HepG2 (cell line): ENCODE results near the gene SOCS1. TPM values are rescaled to one million over a fixed set of nuclear protein-coding genes. Genes with fewer than 3 reads are reported as not detected.

Source experiments
- CCDC6 ChIP-seq: sonication (generic); formaldehyde crosslinking; IDR thresholded peaks from 2 replicates; pipeline ENCODE4 v1.8.1; 2022; ENCODE audit warnings: mild to moderate bottlenecking, missing genetic modification reagents, moderate library complexity
- IKZF4 ChIP-seq: sonication (generic); formaldehyde crosslinking; IDR thresholded peaks from 2 replicates; pipeline ENCODE4 v1.5.1; 2020; ENCODE audit warnings: borderline replicate concordance, mild to moderate bottlenecking, low read depth, missing genetic modification reagents; ENCODE audit errors: not compliant biosample characterization
- NFRKB ChIP-seq: fragments of 450-650 bp; IDR thresholded peaks from 2 replicates; pipeline ENCODE4 v1.6.1; 2017
- PHF8 ChIP-seq: sonication (generic); formaldehyde crosslinking; IDR thresholded peaks from 2 replicates; pipeline ENCODE4 v1.5.0; 2020; ENCODE audit warnings: missing genetic modification reagents
- ZBTB8A ChIP-seq: sonication (generic); formaldehyde crosslinking; IDR thresholded peaks from 2 replicates; pipeline ENCODE4 v1.4.0; 2020; ENCODE audit warnings: mild to moderate bottlenecking, low read depth, missing genetic modification reagents, borderline replicate concordance
- ZFX ChIP-seq: sonication (generic); formaldehyde crosslinking; IDR thresholded peaks from 2 replicates; pipeline ENCODE4 v1.4.0; 2020; ENCODE audit warnings: mild to moderate bottlenecking, low read depth, missing genetic modification reagents, moderate library complexity
- ZNF329 ChIP-seq: sonication (generic); formaldehyde crosslinking; IDR thresholded peaks from 2 replicates; pipeline ENCODE4 v1.9.0; 2021; ENCODE audit warnings: low read depth, mild to moderate bottlenecking, missing genetic modification reagents
- ZNF484 ChIP-seq: sonication (generic); formaldehyde crosslinking; IDR thresholded peaks from 2 replicates; pipeline ENCODE4 v1.5.1; 2020; ENCODE audit warnings: mild to moderate bottlenecking, low read depth, missing genetic modification reagents, borderline replicate concordance
- ZNF550 ChIP-seq: sonication (generic); formaldehyde crosslinking; IDR thresholded peaks from 2 replicates; pipeline ENCODE4 v1.4.0; 2020; ENCODE audit warnings: mild to moderate bottlenecking, missing genetic modification reagents, borderline replicate concordance
- polyA plus RNA-seq, 8 experiments: library from polyadenylated mRNA; depleted of rRNA in 3 of 8; stranded (reverse) in 7 of 8; unstranded in 1 of 8; fragments of >200 nt; fragmentation: Illumina TruSeq in 4 of 8; extraction: Trizol in 4 of 8; gene quantifications; 2 replicates each; pipeline versions ENCODE4 v1.2.1 to v1.2.3, GENCODE V29; 2011 to 2016; ENCODE audit warnings: low read depth in 4 of 8, missing spikeins in 1 of 8, mixed read lengths in 1 of 8; ENCODE audit not compliant: insufficient read depth in 1 of 8
- total RNA-seq, 5 experiments: library from RNA; depleted of rRNA; stranded (reverse); fragments of >200 nt; fragmentation: Illumina TruSeq; extraction: Trizol; gene quantifications; 2 replicates each; pipeline ENCODE4 v1.2.3, GENCODE V29; 2016; ENCODE audit warnings: low read depth in 1 of 5
- TF ChIP-seq, protein P1 (sequence below): sonication (generic); formaldehyde crosslinking; IDR thresholded peaks from 2 replicates; pipeline ENCODE4 v1.4.0; 2020; ENCODE audit warnings: missing genetic modification reagents
- TF ChIP-seq, protein P2 (sequence below): sonication (generic); formaldehyde crosslinking; IDR thresholded peaks from 2 replicates; pipeline ENCODE4 v1.5.0; 2020; ENCODE audit warnings: missing genetic modification reagents
- TF ChIP-seq, protein P3 (sequence below): sonication (generic); formaldehyde crosslinking; IDR thresholded peaks from 2 replicates; pipeline ENCODE4 v1.5.1; 2020; ENCODE audit warnings: mild to moderate bottlenecking, moderate library complexity, missing genetic modification reagents
- TF ChIP-seq, protein P4 (sequence below): sonication (generic); formaldehyde crosslinking; IDR thresholded peaks from 2 replicates; pipeline ENCODE4 v1.4.0; 2020; ENCODE audit warnings: missing genetic modification reagents
- TF ChIP-seq, protein P5 (sequence below): sonication (generic); formaldehyde crosslinking; IDR thresholded peaks from 2 replicates; pipeline ENCODE4 v1.5.1; 2020; ENCODE audit warnings: missing genetic modification reagents, mild to moderate bottlenecking, borderline replicate concordance
- TF ChIP-seq, protein P6 (sequence below): sonication (generic); formaldehyde crosslinking; IDR thresholded peaks from 2 replicates; pipeline ENCODE4 v1.8.1; 2023; ENCODE audit warnings: mild to moderate bottlenecking, missing genetic modification reagents

Gene SOCS1
- total and polyA plus RNA-seq, 2 of the 13 experiments (the other 11 are each of a cell fraction or from before 2014, with no cell fraction given) = 5.3 to 6.3 TPM

DNA sequence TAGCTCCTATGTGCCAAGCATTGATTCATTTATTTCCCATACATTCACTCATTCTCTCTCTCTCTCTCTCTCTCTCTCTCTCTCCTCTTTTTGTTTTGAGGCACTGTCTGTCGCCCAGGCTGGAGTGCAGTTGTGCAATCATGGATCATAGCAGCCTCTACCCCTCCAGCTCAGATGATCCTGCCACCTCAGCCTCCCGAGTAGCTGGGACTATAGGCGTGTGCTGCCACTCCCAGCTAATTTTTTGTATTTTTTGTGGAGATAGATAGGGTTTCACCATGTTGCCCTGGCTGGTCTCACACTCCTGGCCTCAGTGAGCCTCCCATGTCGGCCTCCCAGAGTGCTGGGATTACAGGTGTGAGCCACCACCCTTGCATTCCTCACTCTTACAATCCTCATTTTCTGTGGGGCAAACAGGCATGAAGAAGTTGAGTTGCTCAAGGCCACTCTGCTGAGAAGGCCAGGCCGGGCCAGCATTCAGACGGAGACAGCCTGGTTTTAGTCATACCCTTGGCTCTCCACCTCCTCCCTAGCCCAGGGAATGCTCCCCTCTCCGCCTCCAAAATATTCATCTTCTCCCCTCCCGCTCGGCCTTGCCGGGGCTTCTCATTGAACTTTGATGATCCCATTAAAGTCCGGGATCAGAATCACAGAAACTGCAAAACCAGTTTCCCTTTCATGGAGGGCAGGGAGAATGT, 21.0 kb upstream of the SOCS1 start (continued):
- TF ChIP-seq, protein P1, sequence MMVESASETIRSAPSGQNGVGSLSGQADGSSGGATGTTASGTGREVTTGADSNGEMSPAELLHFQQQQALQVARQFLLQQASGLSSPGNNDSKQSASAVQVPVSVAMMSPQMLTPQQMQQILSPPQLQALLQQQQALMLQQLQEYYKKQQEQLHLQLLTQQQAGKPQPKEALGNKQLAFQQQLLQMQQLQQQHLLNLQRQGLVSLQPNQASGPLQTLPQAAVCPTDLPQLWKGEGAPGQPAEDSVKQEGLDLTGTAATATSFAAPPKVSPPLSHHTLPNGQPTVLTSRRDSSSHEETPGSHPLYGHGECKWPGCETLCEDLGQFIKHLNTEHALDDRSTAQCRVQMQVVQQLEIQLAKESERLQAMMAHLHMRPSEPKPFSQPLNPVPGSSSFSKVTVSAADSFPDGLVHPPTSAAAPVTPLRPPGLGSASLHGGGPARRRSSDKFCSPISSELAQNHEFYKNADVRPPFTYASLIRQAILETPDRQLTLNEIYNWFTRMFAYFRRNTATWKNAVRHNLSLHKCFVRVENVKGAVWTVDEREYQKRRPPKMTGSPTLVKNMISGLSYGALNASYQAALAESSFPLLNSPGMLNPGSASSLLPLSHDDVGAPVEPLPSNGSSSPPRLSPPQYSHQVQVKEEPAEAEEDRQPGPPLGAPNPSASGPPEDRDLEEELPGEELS (CRISPR knock-in tag) = no peak
- TF ChIP-seq NFRKB = no peak
- TF ChIP-seq, protein P2, sequence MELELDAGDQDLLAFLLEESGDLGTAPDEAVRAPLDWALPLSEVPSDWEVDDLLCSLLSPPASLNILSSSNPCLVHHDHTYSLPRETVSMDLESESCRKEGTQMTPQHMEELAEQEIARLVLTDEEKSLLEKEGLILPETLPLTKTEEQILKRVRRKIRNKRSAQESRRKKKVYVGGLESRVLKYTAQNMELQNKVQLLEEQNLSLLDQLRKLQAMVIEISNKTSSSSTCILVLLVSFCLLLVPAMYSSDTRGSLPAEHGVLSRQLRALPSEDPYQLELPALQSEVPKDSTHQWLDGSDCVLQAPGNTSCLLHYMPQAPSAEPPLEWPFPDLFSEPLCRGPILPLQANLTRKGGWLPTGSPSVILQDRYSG (CRISPR knock-in tag) = no peak
- TF ChIP-seq, protein P3, sequence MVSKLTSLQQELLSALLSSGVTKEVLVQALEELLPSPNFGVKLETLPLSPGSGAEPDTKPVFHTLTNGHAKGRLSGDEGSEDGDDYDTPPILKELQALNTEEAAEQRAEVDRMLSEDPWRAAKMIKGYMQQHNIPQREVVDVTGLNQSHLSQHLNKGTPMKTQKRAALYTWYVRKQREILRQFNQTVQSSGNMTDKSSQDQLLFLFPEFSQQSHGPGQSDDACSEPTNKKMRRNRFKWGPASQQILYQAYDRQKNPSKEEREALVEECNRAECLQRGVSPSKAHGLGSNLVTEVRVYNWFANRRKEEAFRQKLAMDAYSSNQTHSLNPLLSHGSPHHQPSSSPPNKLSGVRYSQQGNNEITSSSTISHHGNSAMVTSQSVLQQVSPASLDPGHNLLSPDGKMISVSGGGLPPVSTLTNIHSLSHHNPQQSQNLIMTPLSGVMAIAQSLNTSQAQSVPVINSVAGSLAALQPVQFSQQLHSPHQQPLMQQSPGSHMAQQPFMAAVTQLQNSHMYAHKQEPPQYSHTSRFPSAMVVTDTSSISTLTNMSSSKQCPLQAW (CRISPR knock-in tag) = no peak
- TF ChIP-seq, protein P4, sequence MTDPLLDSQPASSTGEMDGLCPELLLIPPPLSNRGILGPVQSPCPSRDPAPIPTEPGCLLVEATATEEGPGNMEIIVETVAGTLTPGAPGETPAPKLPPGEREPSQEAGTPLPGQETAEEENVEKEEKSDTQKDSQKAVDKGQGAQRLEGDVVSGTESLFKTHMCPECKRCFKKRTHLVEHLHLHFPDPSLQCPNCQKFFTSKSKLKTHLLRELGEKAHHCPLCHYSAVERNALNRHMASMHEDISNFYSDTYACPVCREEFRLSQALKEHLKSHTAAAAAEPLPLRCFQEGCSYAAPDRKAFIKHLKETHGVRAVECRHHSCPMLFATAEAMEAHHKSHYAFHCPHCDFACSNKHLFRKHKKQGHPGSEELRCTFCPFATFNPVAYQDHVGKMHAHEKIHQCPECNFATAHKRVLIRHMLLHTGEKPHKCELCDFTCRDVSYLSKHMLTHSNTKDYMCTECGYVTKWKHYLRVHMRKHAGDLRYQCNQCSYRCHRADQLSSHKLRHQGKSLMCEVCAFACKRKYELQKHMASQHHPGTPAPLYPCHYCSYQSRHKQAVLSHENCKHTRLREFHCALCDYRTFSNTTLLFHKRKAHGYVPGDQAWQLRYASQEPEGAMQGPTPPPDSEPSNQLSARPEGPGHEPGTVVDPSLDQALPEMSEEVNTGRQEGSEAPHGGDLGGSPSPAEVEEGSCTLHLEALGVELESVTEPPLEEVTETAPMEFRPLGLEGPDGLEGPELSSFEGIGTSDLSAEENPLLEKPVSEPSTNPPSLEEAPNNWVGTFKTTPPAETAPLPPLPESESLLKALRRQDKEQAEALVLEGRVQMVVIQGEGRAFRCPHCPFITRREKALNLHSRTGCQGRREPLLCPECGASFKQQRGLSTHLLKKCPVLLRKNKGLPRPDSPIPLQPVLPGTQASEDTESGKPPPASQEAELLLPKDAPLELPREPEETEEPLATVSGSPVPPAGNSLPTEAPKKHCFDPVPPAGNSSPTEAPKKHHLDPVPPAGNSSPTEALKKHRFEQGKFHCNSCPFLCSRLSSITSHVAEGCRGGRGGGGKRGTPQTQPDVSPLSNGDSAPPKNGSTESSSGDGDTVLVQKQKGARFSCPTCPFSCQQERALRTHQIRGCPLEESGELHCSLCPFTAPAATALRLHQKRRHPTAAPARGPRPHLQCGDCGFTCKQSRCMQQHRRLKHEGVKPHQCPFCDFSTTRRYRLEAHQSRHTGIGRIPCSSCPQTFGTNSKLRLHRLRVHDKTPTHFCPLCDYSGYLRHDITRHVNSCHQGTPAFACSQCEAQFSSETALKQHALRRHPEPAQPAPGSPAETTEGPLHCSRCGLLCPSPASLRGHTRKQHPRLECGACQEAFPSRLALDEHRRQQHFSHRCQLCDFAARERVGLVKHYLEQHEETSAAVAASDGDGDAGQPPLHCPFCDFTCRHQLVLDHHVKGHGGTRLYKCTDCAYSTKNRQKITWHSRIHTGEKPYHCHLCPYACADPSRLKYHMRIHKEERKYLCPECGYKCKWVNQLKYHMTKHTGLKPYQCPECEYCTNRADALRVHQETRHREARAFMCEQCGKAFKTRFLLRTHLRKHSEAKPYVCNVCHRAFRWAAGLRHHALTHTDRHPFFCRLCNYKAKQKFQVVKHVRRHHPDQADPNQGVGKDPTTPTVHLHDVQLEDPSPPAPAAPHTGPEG (CRISPR knock-in tag) = no peak
- TF ChIP-seq IKZF4 (CRISPR knock-in tag) = no peak
- no peak for TF ChIP-seq PHF8
- no peak for TF ChIP-seq ZNF550 (CRISPR knock-in tag)
- no peak for TF ChIP-seq ZBTB8A (CRISPR knock-in tag)
- no peak for TF ChIP-seq ZNF329
- TF ChIP-seq, protein P5, sequence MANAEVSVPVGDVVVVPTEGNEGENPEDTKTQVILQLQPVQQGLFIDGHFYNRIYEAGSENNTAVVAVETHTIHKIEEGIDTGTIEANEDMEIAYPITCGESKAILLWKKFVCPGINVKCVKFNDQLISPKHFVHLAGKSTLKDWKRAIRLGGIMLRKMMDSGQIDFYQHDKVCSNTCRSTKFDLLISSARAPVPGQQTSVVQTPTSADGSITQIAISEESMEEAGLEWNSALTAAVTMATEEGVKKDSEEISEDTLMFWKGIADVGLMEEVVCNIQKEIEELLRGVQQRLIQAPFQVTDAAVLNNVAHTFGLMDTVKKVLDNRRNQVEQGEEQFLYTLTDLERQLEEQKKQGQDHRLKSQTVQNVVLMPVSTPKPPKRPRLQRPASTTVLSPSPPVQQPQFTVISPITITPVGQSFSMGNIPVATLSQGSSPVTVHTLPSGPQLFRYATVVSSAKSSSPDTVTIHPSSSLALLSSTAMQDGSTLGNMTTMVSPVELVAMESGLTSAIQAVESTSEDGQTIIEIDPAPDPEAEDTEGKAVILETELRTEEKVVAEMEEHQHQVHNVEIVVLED (CRISPR knock-in tag) = no peak
- no peak; the same call in 1 of the 2 replicates for TF ChIP-seq ZFX
- no peak for TF ChIP-seq ZNF484 (CRISPR knock-in tag)
- TF ChIP-seq, protein P6, sequence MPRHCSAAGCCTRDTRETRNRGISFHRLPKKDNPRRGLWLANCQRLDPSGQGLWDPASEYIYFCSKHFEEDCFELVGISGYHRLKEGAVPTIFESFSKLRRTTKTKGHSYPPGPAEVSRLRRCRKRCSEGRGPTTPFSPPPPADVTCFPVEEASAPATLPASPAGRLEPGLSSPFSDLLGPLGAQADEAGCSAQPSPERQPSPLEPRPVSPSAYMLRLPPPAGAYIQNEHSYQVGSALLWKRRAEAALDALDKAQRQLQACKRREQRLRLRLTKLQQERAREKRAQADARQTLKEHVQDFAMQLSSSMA = 0 out of 2 replicates have a peak, but pooled peaks have one; percentile 43
- no peak for TF ChIP-seq CCDC6 (CRISPR knock-in tag)
